A549 (cell line): ENCODE data around the gene UNC13B. TPM values are rescaled to one million over a fixed set of nuclear protein-coding genes. Genes with fewer than 3 reads are reported as not detected.

Experiments
- ATAC-seq, 2 experiments: fragments of 200-7000 bp in 1 of 2; fragments of >200 bp in 1 of 2; cut with Nextera tagmentation in 1 of 2; cut with Tn5 transposase in 1 of 2; 3 replicates each; pipeline versions ENCODE4 v1.8.0 to v1.9.1; 2018 to 2020; ENCODE audit warnings: mild to moderate bottlenecking in 1 of 2, moderate library complexity in 1 of 2
- CTCF ChIA-PET: fragments of 300-600 bp; sonication (Branson Sonifier 250); formaldehyde crosslinking; extraction: SDS; loops from one replicate; lab custom pipeline; 2021; ENCODE audit warnings: antibody characterized with exemption, inconsistent platforms; lab: Yijun Ruan, JAX
- POLR2A ChIA-PET: fragments of 350-600 bp; formaldehyde crosslinking; extraction: SDS; loops from one replicate; lab custom pipeline; 2021; ENCODE audit warnings: antibody characterized with exemption, inconsistent platforms; lab: Yijun Ruan, JAX
- DNase-seq, 2 experiments: peaks; one replicate each; pipeline versions ENCODE4 v3.0.0 to v3.0.0-alpha.2; 2011 to 2016; ENCODE audit warnings: low read depth in 1 of 2, low spot score in 1 of 2
- FAIRE-seq: peaks from 2 replicates; lab custom pipeline; 2011; peaks lifted over from hg19 to GRCh38; lab: Jason Lieb, UNC
- H3K27ac ChIP-seq, 2 experiments: fragments of >200 bp; sonication (Bioruptor Twin); formaldehyde crosslinking; 3 replicates each; pipeline ENCODE4 v1.5.1; 2016 to 2017
- H3K4me1 ChIP-seq: fragments of >200 bp; sonication (Bioruptor Twin); formaldehyde crosslinking; 3 replicates; pipeline ENCODE4 v1.6.1; 2016
- H3K4me2 ChIP-seq: fragments of >200 bp; sonication (Bioruptor Twin); formaldehyde crosslinking; 3 replicates; pipeline ENCODE4 v1.6.1; 2016
- H3K4me3 ChIP-seq: fragments of >200 bp; sonication (Bioruptor Twin); formaldehyde crosslinking; 3 replicates; pipeline ENCODE4 v1.5.1; 2016
- H3K9me3 ChIP-seq: fragments of >200 bp; sonication (Bioruptor Twin); formaldehyde crosslinking; 3 replicates; pipeline ENCODE4 v1.6.1; 2016
- BCL3 ChIP-seq: fragments of >200 bp; sonication (Bioruptor Twin); formaldehyde crosslinking; IDR thresholded peaks from 3 replicates; pipeline ENCODE4 v1.6.1; 2016
- CBX8 ChIP-seq: fragments of 200-600 bp; sonication (generic); IDR thresholded peaks from 2 replicates; pipeline ENCODE4 v1.6.1; 2016
- CTCF ChIP-seq: fragments of >200 bp; sonication (Bioruptor Twin); formaldehyde crosslinking; IDR thresholded peaks from 3 replicates; pipeline ENCODE4 v1.5.1; 2016
- E2F6 ChIP-seq: IDR thresholded peaks from 2 replicates; pipeline ENCODE4 v1.6.1; 2012; ENCODE audit warnings: low read depth, borderline replicate concordance
- EHMT2 ChIP-seq: fragments of 200-600 bp; sonication (generic); IDR thresholded peaks from 2 replicates; pipeline ENCODE4 v1.6.1; 2016; ENCODE audit warnings: antibody characterized with exemption, low read depth, mild to moderate bottlenecking, moderate library complexity
- ESRRA ChIP-seq: fragments of 150-350 bp; IDR thresholded peaks from 2 replicates; pipeline ENCODE4 v1.6.1; 2014; ENCODE audit warnings: mild to moderate bottlenecking, low read length, borderline replicate concordance
- HDAC2 ChIP-seq: fragments of 200-600 bp; sonication (generic); IDR thresholded peaks from 2 replicates; pipeline ENCODE4 v1.6.1; 2016
- HEYL ChIP-seq: fragments of 250-450 bp; sonication (Bioruptor Pico); IDR thresholded peaks from 2 replicates; pipeline ENCODE4 v1.8.0; 2021; ENCODE audit warnings: mild to moderate bottlenecking, moderate library complexity
- HOXB13 ChIP-seq: fragments of 250-450 bp; sonication (Bioruptor Pico); IDR thresholded peaks from 2 replicates; pipeline ENCODE4 v1.5.0; 2020; ENCODE audit warnings: low read depth, mild to moderate bottlenecking, moderate library complexity
- NPAS2 ChIP-seq: fragments of 250-450 bp; sonication (Bioruptor Pico); IDR thresholded peaks from 2 replicates; pipeline ENCODE4 v1.8.0; 2022; ENCODE audit warnings: mild to moderate bottlenecking, moderate library complexity, borderline replicate concordance
- RARB ChIP-seq: fragments of 250-450 bp; sonication (Bioruptor Pico); IDR thresholded peaks from 2 replicates; pipeline ENCODE4 v1.8.0; 2021; ENCODE audit warnings: mild to moderate bottlenecking, moderate library complexity
- RCOR1 ChIP-seq: fragments of 150-350 bp; IDR thresholded peaks from 2 replicates; pipeline ENCODE4 v1.6.1; 2014; ENCODE audit warnings: antibody characterized with exemption, low read length, low read depth
- RNF2 ChIP-seq: fragments of 200-600 bp; sonication (generic); IDR thresholded peaks from 2 replicates; pipeline ENCODE4 v1.6.1; 2016; ENCODE audit warnings: low read depth, mild to moderate bottlenecking, antibody characterized with exemption, moderate library complexity, borderline replicate concordance
- SREBF2 ChIP-seq: fragments of 450-650 bp; IDR thresholded peaks from 2 replicates; pipeline ENCODE4 v1.6.1; 2014; ENCODE audit warnings: mild to moderate bottlenecking, moderate library complexity
- TFCP2L1 ChIP-seq: fragments of 250-450 bp; sonication (Bioruptor Pico); IDR thresholded peaks from 2 replicates; pipeline ENCODE4 v1.5.0; 2021; ENCODE audit warnings: mild to moderate bottlenecking
- USF2 ChIP-seq: fragments of 450-650 bp; IDR thresholded peaks from 2 replicates; pipeline ENCODE4 v1.6.1; 2014; ENCODE audit warnings: antibody characterized with exemption
- polyA plus RNA-seq, 4 experiments: library from polyadenylated mRNA; depleted of rRNA in 3 of 4; stranded (reverse); fragments of >200 nt; fragmentation: RNase III in 1 of 4; extraction: RNeasy Plus Mini Kit Qiagen cat#74134 plus additional on column Dnase treatment in 1 of 4; gene quantifications; 2 replicates in 3 of 4; 3 replicates in 1 of 4; pipeline ENCODE4 v1.2.3, GENCODE V29; 2011 to 2017
- TF ChIP-seq, protein P1 (sequence below): IDR thresholded peaks from 2 replicates; pipeline ENCODE4 v1.6.1; 2012
- TF ChIP-seq, protein P2 (sequence below): fragments of 200-600 bp; sonication (generic); IDR thresholded peaks from 2 replicates; pipeline ENCODE4 v1.6.1; 2016; ENCODE audit warnings: antibody characterized with exemption, mild to moderate bottlenecking, moderate library complexity
- TF ChIP-seq, protein P3 (sequence below): fragments of 250-450 bp; sonication (Bioruptor Pico); IDR thresholded peaks from 2 replicates; pipeline ENCODE4 v1.5.0; 2020; ENCODE audit warnings: low read depth, mild to moderate bottlenecking, moderate library complexity

UNC13B gene
- polyA plus RNA-seq, 2 of the 4 experiments (the other 2 are of a cell fraction): 9.9 to 17.8 TPM

- Histone ChIP-seq H3K9me3 (no peaks in the 10 kb centered on the region), H3K4me2 (no peak overlapping the region), H3K4me3 (no peak overlapping the region), H3K27ac (no peak overlapping the region), H3K4me1 (no peaks in the 10 kb centered on the region)
- CTCF ChIA-PET: interaction anchor here (0.7 kb wide), 1 partner anchor 708 kb away, joined by 3 read pairs; no protein-coding TSS in a partner anchor
- TF ChIP-seq HOXB13 (CRISPR knock-in tag) (no peak), TFCP2L1 (CRISPR knock-in tag) (no peak), HDAC2 (no peak), HEYL (no peak), NPAS2 (CRISPR knock-in tag) (no peak), BCL3 (no peak), ESRRA (no peak), USF2 (no peak), RCOR1 (no peak), SREBF2 (no peak), E2F6 (no peak), RARB (CRISPR knock-in tag) (no peak), CBX8 (no peak), EHMT2 (no peak), CTCF (no peak), RNF2 (no peak)
- TF ChIP-seq, protein P1, sequence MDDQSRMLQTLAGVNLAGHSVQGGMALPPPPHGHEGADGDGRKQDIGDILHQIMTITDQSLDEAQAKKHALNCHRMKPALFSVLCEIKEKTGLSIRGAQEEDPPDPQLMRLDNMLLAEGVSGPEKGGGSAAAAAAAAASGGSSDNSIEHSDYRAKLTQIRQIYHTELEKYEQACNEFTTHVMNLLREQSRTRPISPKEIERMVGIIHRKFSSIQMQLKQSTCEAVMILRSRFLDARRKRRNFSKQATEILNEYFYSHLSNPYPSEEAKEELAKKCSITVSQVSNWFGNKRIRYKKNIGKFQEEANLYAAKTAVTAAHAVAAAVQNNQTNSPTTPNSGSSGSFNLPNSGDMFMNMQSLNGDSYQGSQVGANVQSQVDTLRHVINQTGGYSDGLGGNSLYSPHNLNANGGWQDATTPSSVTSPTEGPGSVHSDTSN: no peak
- TF ChIP-seq, protein P2, sequence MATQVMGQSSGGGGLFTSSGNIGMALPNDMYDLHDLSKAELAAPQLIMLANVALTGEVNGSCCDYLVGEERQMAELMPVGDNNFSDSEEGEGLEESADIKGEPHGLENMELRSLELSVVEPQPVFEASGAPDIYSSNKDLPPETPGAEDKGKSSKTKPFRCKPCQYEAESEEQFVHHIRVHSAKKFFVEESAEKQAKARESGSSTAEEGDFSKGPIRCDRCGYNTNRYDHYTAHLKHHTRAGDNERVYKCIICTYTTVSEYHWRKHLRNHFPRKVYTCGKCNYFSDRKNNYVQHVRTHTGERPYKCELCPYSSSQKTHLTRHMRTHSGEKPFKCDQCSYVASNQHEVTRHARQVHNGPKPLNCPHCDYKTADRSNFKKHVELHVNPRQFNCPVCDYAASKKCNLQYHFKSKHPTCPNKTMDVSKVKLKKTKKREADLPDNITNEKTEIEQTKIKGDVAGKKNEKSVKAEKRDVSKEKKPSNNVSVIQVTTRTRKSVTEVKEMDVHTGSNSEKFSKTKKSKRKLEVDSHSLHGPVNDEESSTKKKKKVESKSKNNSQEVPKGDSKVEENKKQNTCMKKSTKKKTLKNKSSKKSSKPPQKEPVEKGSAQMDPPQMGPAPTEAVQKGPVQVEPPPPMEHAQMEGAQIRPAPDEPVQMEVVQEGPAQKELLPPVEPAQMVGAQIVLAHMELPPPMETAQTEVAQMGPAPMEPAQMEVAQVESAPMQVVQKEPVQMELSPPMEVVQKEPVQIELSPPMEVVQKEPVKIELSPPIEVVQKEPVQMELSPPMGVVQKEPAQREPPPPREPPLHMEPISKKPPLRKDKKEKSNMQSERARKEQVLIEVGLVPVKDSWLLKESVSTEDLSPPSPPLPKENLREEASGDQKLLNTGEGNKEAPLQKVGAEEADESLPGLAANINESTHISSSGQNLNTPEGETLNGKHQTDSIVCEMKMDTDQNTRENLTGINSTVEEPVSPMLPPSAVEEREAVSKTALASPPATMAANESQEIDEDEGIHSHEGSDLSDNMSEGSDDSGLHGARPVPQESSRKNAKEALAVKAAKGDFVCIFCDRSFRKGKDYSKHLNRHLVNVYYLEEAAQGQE: no peak
- TF ChIP-seq, protein P3, sequence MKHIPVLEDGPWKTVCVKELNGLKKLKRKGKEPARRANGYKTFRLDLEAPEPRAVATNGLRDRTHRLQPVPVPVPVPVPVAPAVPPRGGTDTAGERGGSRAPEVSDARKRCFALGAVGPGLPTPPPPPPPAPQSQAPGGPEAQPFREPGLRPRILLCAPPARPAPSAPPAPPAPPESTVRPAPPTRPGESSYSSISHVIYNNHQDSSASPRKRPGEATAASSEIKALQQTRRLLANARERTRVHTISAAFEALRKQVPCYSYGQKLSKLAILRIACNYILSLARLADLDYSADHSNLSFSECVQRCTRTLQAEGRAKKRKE (CRISPR knock-in tag): no peak
- FAIRE-seq (no peak), ATAC-seq (no peak), DNase-seq (no peak)
- POLR2A ChIA-PET: no interaction called here
Measured at GRCh38 chr9:35374436-35374835, 212.6 kb downstream of the UNC13B start.
